ENCODE results near the gene JDP2.

Gene JDP2

DNA sequence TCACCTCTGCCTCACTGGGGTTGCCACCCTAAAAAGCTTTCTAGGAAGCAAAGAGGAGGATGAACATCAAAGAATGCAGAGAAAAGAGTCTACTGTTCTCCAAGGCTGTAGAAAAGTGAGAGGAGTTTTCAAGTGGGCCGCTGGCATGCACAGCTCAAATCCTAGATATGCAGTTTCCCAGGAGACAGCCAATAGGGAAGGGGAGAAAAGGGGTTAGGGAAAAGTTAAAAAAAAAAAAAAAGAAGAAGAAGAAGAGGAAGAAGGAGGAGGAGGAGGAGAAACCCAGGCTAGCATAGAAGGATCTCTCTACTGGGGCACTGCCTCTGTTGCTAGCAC, 95.1 kb downstream of the JDP2 start:
- Mint-ChIP-seq H3K27me3 (ENCODE audit: low read depth) (peaks cover 22% of the 10 kb centered on the region), H3K4me3 (no peak overlapping the region), H3K9me3 (no peaks in the 10 kb centered on the region), H3K36me3 (ENCODE audit: low read depth) (no peaks in the 10 kb centered on the region), H3K4me1 (peaks cover 8% of the 10 kb centered on the region), H3K27ac (no peak overlapping the region)
- TF ChIP-seq, protein P1, sequence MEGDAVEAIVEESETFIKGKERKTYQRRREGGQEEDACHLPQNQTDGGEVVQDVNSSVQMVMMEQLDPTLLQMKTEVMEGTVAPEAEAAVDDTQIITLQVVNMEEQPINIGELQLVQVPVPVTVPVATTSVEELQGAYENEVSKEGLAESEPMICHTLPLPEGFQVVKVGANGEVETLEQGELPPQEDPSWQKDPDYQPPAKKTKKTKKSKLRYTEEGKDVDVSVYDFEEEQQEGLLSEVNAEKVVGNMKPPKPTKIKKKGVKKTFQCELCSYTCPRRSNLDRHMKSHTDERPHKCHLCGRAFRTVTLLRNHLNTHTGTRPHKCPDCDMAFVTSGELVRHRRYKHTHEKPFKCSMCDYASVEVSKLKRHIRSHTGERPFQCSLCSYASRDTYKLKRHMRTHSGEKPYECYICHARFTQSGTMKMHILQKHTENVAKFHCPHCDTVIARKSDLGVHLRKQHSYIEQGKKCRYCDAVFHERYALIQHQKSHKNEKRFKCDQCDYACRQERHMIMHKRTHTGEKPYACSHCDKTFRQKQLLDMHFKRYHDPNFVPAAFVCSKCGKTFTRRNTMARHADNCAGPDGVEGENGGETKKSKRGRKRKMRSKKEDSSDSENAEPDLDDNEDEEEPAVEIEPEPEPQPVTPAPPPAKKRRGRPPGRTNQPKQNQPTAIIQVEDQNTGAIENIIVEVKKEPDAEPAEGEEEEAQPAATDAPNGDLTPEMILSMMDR (IDR thresholded peaks at IDR 0.05; ENCODE audit: unreplicated experiment in 3 of 3) = no peak
